Measurements from ENCODE around the gene LRP8. TPM values are rescaled to one million over a fixed set of nuclear protein-coding genes. Genes with fewer than 3 reads are reported as not detected.

LRP8 gene
- total RNA-seq, 1 experiment from 2014 or later = 56.3 TPM

GRCh38 chr1:53295726-53296116 lies 32.1 kb downstream of the LRP8 start:
- Histone ChIP-seq H3K4me1 (ENCODE audit: control insufficient read depth in 1 of 2, insufficient read depth in 2 of 2, low read length in 2 of 2) (peaks cover 14 to 32% of the 10 kb centered on the region in 2 experiments), H3K36me3 (ENCODE audit: control insufficient read depth in 1 of 2, insufficient read depth in 2 of 2, low read length in 2 of 2) (no peaks in the 10 kb centered on the region), H3K4me2 (ENCODE audit: low read length) (no peak overlapping the region), H4K20me1 (ENCODE audit: insufficient read depth) (no peaks in the 10 kb centered on the region), H3K27ac (ENCODE audit: low read depth, low read length) (no peak overlapping the region), H3K9me3 (ENCODE audit: control insufficient read depth in 1 of 2, insufficient read depth in 1 of 2, low read depth in 1 of 2, low read length in 2 of 2) (no peaks in the 10 kb centered on the region), H3K79me2 (ENCODE audit: insufficient read depth, low read length) (peaks cover 84% of the 10 kb centered on the region), H3K9ac (ENCODE audit: low read length) (no peak overlapping the region), H3K4me3 (replicated peaks in 1 of 2; ENCODE audit: low read depth in 1 of 2, low read length in 2 of 2) (no peak overlapping the region), H3K27me3 (ENCODE audit: insufficient read depth, low read length) (no peaks in the 10 kb centered on the region), H2AFZ (ENCODE audit: low read depth, low read length, poor library complexity, severe bottlenecking) (no peak overlapping the region), H3K9me2 (ENCODE audit: insufficient read depth) (no peaks in the 10 kb centered on the region)
- TF ChIP-seq SRF (IDR thresholded peaks at IDR 0.05; ENCODE audit: low read depth) (no peak), REST (IDR thresholded peaks at IDR 0.05; ENCODE audit: low read depth) (no peak), ELF1 (IDR thresholded peaks at IDR 0.05; ENCODE audit: borderline replicate concordance, low read depth) (no peak), EZH2phosphoT487 (IDR thresholded peaks at IDR 0.05; ENCODE audit: borderline replicate concordance) (no peak), ZFX (IDR thresholded peaks at IDR 0.05) (no peak), MAX (IDR thresholded peaks at IDR 0.05) (no peak), RAD21 (IDR thresholded peaks at IDR 0.05; ENCODE audit: low read depth) (no peak), CBX3 (IDR thresholded peaks at IDR 0.05; ENCODE audit: low read depth) (no peak), SIN3A (IDR thresholded peaks at IDR 0.05; ENCODE audit: low read depth) (no peak), ZNF274 (IDR thresholded peaks at IDR 0.05; ENCODE audit: low read depth, low read length) (no peak), EZH2 (IDR thresholded peaks at IDR 0.05) (no peak), TCF7L2 (IDR thresholded peaks at IDR 0.05; ENCODE audit: borderline replicate concordance, extremely low read depth, insufficient read depth, insufficient read length) (no peak), ATF3 (IDR thresholded peaks at IDR 0.05) (no peak), CTCF (IDR thresholded peaks at IDR 0.05 in 2 of 3, conservative IDR thresholded peaks at IDR 0.05 in 1 of 3; ENCODE audit: borderline replicate concordance in 1 of 3, insufficient read depth in 1 of 3, low read depth in 2 of 3, low read length in 2 of 3) (no peak), POLR2A (IDR thresholded peaks at IDR 0.05; ENCODE audit: borderline replicate concordance, extremely low read depth, insufficient read depth, insufficient read length) (no peak), ZBTB33 (IDR thresholded peaks at IDR 0.05; ENCODE audit: extremely low read depth, insufficient replicate concordance, low read length) (no peak), CEBPB (IDR thresholded peaks at IDR 0.05; ENCODE audit: low read depth) (no peak), FOSL1 (IDR thresholded peaks at IDR 0.05; ENCODE audit: low read depth) (no peak)
- CTCF ChIA-PET = no interaction called here
- RAD21 ChIA-PET (ENCODE audit: low non-redundant PET in 1 of 2, low total read pairs in 2 of 2, uncharacterized antibody in 2 of 2, unreplicated experiment in 2 of 2) = no interaction called here
- no peak for DNase-seq (ENCODE audit: low read depth, low spot score)
- POLR2A ChIA-PET = no interaction called here
- intact Hi-C loops (cut with micrococcal nuclease) = no loop called here
- BruUV-seq (replicated peaks) = no TSS peak
- no peak for ATAC-seq
